GM12891 (cell line): Measurements from ENCODE around the gene COX7A2.

ENCODE experiments used
- POLR2A ChIP-seq: IDR thresholded peaks from 2 replicates; pipeline ENCODE4 v1.6.1; 2011; ENCODE audit warnings: low read depth, low read length, control low read depth
- POLR2AphosphoS5 ChIP-seq: IDR thresholded peaks from 2 replicates; pipeline ENCODE4 v1.6.1; 2011; ENCODE audit warnings: low read depth, low read length, control low read depth

DNA sequence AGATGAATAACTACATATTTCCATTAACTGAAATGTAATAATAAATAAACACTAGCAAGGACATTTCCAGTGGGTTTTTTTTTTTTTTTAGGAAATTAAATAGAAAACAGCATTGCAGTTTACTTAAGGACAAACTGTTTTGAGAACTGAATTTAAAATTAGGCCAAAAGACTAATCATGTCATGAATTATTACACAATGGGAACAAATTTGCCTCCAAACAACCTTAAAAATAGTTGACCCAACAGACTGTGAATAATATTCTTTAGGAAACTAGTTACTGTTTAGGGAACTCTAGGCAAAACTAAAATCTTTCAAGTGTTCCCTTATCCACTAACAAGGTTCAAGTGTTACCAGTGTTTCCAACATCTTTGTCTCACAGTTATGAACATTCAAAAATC lies 21.3 kb downstream of the COX7A2 start:
- TF ChIP-seq POLR2A (no peak), POLR2AphosphoS5 (no peak)
